A673 (cell line): ENCODE results near the gene SGK1. TPM values are rescaled to one million over a fixed set of nuclear protein-coding genes. Genes with fewer than 3 reads are reported as not detected.

Experiments
- BruUV-seq: library from RNA; stranded (reverse); fragments of 400-500 nt; replicated peaks from 2 replicates; lab custom pipeline; 2021; lab: Mats Ljungman, UMichigan
- CTCF ChIA-PET: fragments of 300-600 bp; sonication (Branson Sonifier 250); formaldehyde crosslinking; loops from one replicate; lab custom pipeline; 2022; ENCODE audit warnings: antibody characterized with exemption; lab: Charles Lee
- POLR2A ChIA-PET: fragments of 300-600 bp; sonication (Branson Sonifier 250); formaldehyde crosslinking; loops from one replicate; lab custom pipeline; 2022; ENCODE audit warnings: antibody characterized with exemption; ENCODE audit not compliant: low non-redundant PET; lab: Charles Lee
- DNase-seq: peaks from one replicate; pipeline ENCODE4 v3.0.0-alpha.2; 2015; ENCODE audit warnings: low spot score
- H3K27ac ChIP-seq: fragments of 200-600 bp; sonication (generic); 2 replicates; pipeline ENCODE4 v1.5.1; 2016; ENCODE audit warnings: mixed run types, low read depth, mild to moderate bottlenecking, mixed read lengths, antibody characterized with exemption, low read length; ENCODE audit not compliant: poor library complexity, severe bottlenecking
- H3K27me3 ChIP-seq: fragments of 200-600 bp; sonication (generic); replicated peaks from 2 replicates; pipeline ENCODE4 v1.6.1; 2017; ENCODE audit warnings: mixed run types, low read depth, mild to moderate bottlenecking, mixed read lengths, antibody characterized with exemption, low read length; ENCODE audit not compliant: insufficient read depth, poor library complexity
- H3K36me3 ChIP-seq: fragments of 200-600 bp; sonication (generic); 2 replicates; pipeline ENCODE4 v1.6.1; 2016; ENCODE audit warnings: mixed run types, mild to moderate bottlenecking, mixed read lengths, antibody characterized with exemption, low read length; ENCODE audit not compliant: insufficient read depth, poor library complexity, severe bottlenecking
- H3K4me1 ChIP-seq: fragments of 200-600 bp; sonication (generic); 2 replicates; pipeline ENCODE4 v1.6.1; 2017; ENCODE audit warnings: mixed run types, mild to moderate bottlenecking, mixed read lengths, antibody characterized with exemption, low read length; ENCODE audit not compliant: insufficient read depth, poor library complexity, severe bottlenecking
- H3K4me3 ChIP-seq: fragments of 200-600 bp; sonication (generic); 2 replicates; pipeline ENCODE4 v1.5.1; 2016; ENCODE audit warnings: low read depth, mixed run types, mild to moderate bottlenecking, mixed read lengths, low read length; ENCODE audit not compliant: poor library complexity, severe bottlenecking
- H3K9me3 ChIP-seq: fragments of 200-600 bp; sonication (generic); 2 replicates; pipeline ENCODE4 v1.6.1; 2016; ENCODE audit warnings: mixed run types, low read depth, mild to moderate bottlenecking, mixed read lengths, antibody characterized with exemption, low read length; ENCODE audit not compliant: poor library complexity, severe bottlenecking
- EZH2 ChIP-seq: fragments of 200-600 bp; sonication (generic); IDR thresholded peaks from 2 replicates; pipeline ENCODE4 v1.6.1; 2017; ENCODE audit warnings: borderline replicate concordance, low read depth, mild to moderate bottlenecking, mixed read lengths, antibody characterized with exemption, low read length; ENCODE audit not compliant: poor library complexity, severe bottlenecking
- intact Hi-C: fragments of 100-400 bp; cut with micrococcal nuclease; formaldehyde crosslinking; loops from one replicate; pipeline ENCODE4 v1.10.0; 2022; ENCODE audit not compliant: unreplicated experiment
- total RNA-seq: library from RNA; stranded (reverse); gene quantifications from 2 replicates; pipeline ENCODE4 v1.2.3, GENCODE V29; 2021
- TF ChIP-seq, protein P1 (sequence below): fragments of 300-800, 200-600 bp; sonication (generic); conservative IDR thresholded peaks from 2 replicates; pipeline ENCODE4 v1.5.1; 2017; ENCODE audit warnings: low read depth, mild to moderate bottlenecking, antibody characterized with exemption, low read length, moderate library complexity, mixed read lengths

SGK1 gene
- total RNA-seq, 1 experiment from 2014 or later: 73.3 TPM

DNA sequence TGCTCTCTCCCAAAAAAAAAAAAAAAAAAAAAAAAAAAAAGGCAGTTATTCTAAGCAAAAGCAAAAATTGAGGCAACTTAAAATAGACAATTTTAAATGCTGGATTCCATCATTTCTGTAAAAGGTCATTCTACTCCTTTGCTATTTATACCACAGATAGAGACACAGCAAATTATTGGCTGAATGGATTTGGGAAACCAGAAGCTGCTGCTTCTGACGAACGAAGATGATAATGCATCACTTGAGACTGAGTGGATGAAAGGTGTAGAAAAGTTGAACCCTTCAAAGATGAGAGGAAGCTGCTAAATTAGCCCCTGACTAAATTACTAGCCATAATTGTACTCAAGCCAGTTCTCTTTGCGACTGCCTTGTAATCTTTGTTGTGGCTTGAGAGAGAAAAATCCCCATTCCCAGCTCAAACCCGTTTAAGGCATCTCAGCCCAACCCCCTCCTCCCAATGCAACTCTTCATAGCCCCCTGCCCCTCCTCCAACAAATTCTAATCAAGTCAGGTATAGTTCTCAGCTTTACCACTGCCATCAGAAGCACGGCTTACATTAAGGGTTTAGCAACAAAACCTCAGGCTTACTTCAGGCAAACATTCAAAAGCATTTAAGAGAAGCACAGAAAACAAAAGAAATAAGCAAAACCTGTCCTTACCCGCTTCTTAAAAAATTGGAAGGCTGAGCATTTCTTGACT, 1.0 kb downstream of the SGK1 start:
- DNase-seq: no peak
- CTCF ChIA-PET: no interaction called here
- H3K27me3 ChIP-seq: peaks cover 3% of the 10 kb centered on the region
- peak overlapping the region; percentile 55 for H3K4me3 ChIP-seq
- H3K9me3 ChIP-seq: no peaks in the 10 kb centered on the region
- no peak overlapping the region for H3K27ac ChIP-seq
- BruUV-seq: no TSS peak
- H3K36me3 ChIP-seq: no peaks in the 10 kb centered on the region
- peaks cover 6% of the 10 kb centered on the region for H3K4me1 ChIP-seq
- POLR2A ChIA-PET: interaction anchor here (0.6 kb wide), 1 partner anchor 18 kb away, joined by 14 read pairs; no protein-coding TSS in a partner anchor
- intact Hi-C loops: no loop called here
- TF ChIP-seq, protein P1, sequence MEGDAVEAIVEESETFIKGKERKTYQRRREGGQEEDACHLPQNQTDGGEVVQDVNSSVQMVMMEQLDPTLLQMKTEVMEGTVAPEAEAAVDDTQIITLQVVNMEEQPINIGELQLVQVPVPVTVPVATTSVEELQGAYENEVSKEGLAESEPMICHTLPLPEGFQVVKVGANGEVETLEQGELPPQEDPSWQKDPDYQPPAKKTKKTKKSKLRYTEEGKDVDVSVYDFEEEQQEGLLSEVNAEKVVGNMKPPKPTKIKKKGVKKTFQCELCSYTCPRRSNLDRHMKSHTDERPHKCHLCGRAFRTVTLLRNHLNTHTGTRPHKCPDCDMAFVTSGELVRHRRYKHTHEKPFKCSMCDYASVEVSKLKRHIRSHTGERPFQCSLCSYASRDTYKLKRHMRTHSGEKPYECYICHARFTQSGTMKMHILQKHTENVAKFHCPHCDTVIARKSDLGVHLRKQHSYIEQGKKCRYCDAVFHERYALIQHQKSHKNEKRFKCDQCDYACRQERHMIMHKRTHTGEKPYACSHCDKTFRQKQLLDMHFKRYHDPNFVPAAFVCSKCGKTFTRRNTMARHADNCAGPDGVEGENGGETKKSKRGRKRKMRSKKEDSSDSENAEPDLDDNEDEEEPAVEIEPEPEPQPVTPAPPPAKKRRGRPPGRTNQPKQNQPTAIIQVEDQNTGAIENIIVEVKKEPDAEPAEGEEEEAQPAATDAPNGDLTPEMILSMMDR: no peak
- TF ChIP-seq EZH2: no peak

DNA sequence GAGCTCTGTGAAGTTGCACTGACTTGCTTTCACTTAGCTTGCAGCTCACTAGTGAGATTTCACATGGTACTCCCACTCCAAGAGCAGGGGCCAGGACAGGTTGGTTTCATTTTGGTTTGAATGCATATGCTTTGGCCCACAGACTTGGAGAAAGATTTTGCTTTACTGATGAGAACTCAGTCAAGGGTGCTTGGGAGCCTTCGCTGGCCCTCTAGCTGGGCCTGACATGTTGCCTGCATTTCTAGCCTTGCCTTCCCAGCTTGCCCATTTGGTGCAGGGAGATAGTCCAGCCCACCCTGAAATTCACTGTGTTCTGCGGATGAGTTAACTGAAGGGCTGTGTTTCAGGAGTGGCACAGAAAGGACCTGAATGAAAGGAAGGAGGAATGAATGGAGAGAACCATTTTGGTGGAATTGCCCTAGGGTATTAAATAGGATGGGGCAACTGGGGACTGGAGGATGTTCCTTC, 1.9 kb downstream of the SGK1 start:
- CTCF ChIA-PET: no interaction called here
- POLR2A ChIA-PET: no interaction called here
- Histone ChIP-seq H3K36me3 (no peaks in the 10 kb centered on the region), H3K9me3 (no peaks in the 10 kb centered on the region), H3K27ac (no peak overlapping the region), H3K4me1 (peaks cover 6% of the 10 kb centered on the region), H3K27me3 (peaks cover 3% of the 10 kb centered on the region), H3K4me3 (no peak overlapping the region)
- BruUV-seq: no TSS peak
- TF ChIP-seq, protein P1: no peak
- no peak for TF ChIP-seq EZH2
- no peak for DNase-seq
- intact Hi-C loops: no loop called here

GRCh38 chr6:134315189-134315588, 2.7 kb downstream of the SGK1 start:
- no peak overlapping the region for H3K4me3 ChIP-seq
- POLR2A ChIA-PET: no interaction called here
- peaks cover 6% of the 10 kb centered on the region for H3K4me1 ChIP-seq
- no peak overlapping the region for H3K27ac ChIP-seq
- peaks cover 3% of the 10 kb centered on the region for H3K27me3 ChIP-seq
- no peaks in the 10 kb centered on the region for H3K36me3 ChIP-seq
- intact Hi-C loops: no loop called here
- H3K9me3 ChIP-seq: no peaks in the 10 kb centered on the region
- no TSS peak for BruUV-seq
- DNase-seq: no peak
- CTCF ChIA-PET: no interaction called here
- TF ChIP-seq EZH2: no peak
- TF ChIP-seq, protein P1: no peak
